ENCODE measurements around the gene ST3GAL6.

The ST3GAL6 gene

DNA sequence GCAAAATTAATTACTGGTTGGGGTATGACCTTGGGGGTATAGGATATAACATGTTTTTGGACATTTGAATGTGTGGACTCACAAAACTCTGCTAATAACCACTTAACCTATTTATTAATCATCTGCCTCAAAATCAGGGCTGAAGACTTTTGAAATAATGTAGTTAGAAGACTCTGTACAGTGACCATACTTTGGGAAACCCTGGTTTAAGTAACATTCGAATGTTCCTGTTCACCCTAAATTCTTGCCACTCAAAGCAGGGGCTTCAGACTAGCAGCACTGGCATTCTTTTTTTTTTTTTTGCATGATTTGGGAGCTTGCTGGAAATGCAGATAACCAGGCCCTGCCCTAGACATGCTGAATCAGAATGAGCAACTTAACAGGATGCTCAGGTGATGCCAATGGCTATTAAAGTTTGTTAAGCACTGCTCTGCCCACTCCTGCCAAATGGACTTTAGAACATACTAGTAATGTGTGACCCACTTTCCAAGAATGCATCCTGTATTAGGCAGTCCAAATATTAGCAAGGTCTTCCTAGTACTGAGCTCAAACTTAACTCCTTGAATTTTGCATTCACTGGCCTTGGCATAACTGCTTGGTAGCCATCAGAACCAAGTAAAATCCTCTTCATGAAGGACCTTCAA, 12.7 kb upstream of the ST3GAL6 start:
- no peak for DNase-seq
- CTCF ChIA-PET, result interaction anchor here (1.0 kb wide), 1 partner anchor 528 kb away, joined by 3 read pairs; no protein-coding TSS in a partner anchor
- Mint-ChIP-seq H3K9me3 (no peaks in the 10 kb centered on the region), H3K27me3 (peaks cover 5% of the 10 kb centered on the region), H3K36me3 (no peaks in the 10 kb centered on the region), H3K4me1 (no peaks in the 10 kb centered on the region), H3K4me3 (no peak overlapping the region), H3K27ac (no peak overlapping the region)

DNA sequence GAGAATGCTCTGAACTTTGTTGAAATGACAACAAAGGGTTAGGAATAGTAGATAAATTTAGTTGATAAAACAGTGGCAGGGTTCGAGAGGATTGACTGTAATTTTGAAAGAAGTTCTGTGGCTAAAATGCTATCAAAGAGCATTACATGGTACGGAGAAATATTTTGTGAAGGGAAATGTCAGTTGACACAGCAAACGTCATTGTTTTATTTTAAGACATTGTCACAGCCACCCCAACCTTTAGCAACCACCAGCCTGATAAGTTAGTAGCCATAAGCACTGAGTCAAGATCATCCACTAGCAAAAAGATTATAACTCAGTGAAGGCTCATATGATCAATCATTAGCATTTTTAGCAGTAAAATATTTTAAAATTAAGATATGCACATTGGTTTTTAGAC, 8.7 kb upstream of the ST3GAL6 start:
- no peak for DNase-seq
- Mint-ChIP-seq H3K4me3 (no peak overlapping the region), H3K27ac (no peak overlapping the region), H3K4me1 (no peaks in the 10 kb centered on the region), H3K36me3 (no peaks in the 10 kb centered on the region), H3K9me3 (no peaks in the 10 kb centered on the region), H3K27me3 (peaks cover 10% of the 10 kb centered on the region)
- CTCF ChIA-PET, result no interaction called here

DNA sequence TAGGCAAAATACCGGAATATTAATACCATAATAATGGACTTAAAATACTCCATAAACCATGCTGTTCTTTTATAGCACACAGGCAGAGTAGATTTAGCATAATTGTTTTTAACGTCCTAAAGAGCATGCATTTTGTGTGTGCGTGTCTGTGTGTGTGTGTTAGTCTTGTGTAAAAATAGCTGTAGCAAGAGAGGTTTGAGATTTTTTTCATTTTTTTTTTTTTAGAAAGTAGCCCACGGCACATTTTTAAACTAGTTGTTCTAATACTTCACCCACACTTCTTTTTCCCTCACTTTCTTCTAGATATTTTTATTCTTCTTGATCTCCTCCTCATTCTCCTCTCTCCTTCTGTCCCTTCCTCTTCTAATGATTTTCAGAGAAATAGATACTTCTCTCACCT, 7.5 kb upstream of the ST3GAL6 start:
- Mint-ChIP-seq H3K36me3 (no peaks in the 10 kb centered on the region), H3K4me1 (no peaks in the 10 kb centered on the region), H3K4me3 (no peak overlapping the region), H3K27me3 (peaks cover 10% of the 10 kb centered on the region), H3K27ac (no peak overlapping the region), H3K9me3 (no peaks in the 10 kb centered on the region)
- CTCF ChIA-PET, result no interaction called here
- DNase-seq, result no peak

DNA sequence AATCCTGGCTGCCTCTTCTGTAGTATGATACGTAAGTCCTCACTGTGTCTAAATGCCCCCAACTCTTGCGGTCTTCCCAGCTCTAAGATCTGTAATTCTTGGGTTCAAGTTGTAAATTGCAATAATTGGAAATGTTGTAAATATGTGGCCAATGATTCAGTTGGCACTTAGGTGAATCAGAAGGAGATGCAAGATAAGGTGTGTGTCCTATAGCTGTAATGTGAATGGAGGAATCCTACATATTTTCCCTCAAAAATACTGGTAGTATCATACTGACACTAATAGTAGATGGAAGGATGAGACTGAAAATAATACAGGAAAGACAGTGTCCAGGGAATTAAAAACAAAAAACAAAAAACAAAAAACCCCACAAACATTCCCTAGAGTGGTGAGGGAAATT, 3.5 kb upstream of the ST3GAL6 start:
- Mint-ChIP-seq H3K4me3 (no peak overlapping the region), H3K9me3 (no peaks in the 10 kb centered on the region), H3K27ac (no peak overlapping the region), H3K4me1 (peaks cover 2% of the 10 kb centered on the region), H3K27me3 (peaks cover 17% of the 10 kb centered on the region), H3K36me3 (no peaks in the 10 kb centered on the region)
- DNase-seq, result no peak
- CTCF ChIA-PET, result no interaction called here

DNA sequence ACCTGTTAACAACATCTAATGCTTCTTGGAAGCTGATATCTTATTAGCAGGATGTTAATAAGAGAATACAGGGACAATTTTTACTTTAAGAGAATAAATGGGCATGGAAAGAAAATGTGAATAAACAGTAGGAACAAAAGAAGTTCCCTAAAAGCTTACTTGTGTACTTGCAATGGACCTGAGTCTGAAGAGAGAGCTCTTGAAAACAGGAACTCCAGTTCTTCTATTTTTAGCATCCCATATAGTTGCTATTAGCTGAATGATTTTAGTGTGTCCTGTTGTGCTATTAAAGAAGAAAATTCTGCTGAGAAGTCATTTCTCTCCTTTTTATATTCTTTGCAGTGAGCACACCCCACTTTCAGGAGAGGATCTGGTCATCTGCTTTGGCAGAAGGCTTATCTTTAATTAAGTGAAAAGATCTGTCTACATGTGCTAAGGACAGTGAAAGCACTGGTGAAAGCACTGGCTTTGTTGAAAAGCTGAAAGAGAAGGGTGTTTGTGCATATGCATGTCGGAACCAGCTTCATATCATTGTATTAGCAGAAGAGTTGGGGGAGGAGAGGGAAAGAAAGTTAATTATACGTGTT, 1.4 kb upstream of the ST3GAL6 start:
- no peak overlapping the region for H3K4me3 Mint-ChIP-seq
- H3K9me3 Mint-ChIP-seq, result no peaks in the 10 kb centered on the region
- H3K27ac Mint-ChIP-seq, result no peak overlapping the region
- peaks cover 2% of the 10 kb centered on the region for H3K4me1 Mint-ChIP-seq
- no peak for DNase-seq
- CTCF ChIA-PET, result interaction anchor here (0.6 kb wide), 2 partner anchors 160 to 405 kb away, joined by 3 read pairs; no protein-coding TSS in a partner anchor
- peaks cover 15% of the 10 kb centered on the region for H3K27me3 Mint-ChIP-seq
- H3K36me3 Mint-ChIP-seq, result no peaks in the 10 kb centered on the region

DNA sequence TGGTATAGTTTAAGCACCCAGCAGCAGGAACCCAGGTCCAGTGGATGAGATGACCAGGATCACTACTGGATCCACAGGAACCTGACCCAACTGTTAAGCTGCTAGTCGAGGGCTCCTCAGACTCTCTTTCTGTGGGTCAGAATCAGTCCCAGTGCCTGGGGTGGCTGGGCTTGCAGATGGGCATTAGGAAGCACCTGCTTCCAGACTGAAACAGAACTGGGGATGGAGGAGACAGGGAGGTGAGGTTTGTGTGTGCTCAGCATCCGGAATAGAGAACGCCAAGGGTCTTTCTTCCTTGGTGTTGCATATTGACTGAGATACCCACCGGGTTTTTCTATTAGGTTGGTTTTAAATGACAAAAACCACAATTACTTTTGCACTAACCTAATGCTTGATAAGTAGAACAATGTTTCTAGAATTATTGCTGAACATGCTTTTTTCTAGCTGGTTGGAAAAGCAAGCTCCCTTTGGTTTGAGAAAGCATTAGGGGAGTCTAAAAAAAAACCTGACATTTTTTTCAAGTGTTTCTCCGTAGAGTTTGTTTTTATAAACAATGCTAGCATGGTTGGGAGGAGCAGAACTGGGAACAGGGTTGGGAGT, 779 bp downstream of the ST3GAL6 start:
- Mint-ChIP-seq H3K27me3 (peaks cover 15% of the 10 kb centered on the region), H3K4me3 (no peak overlapping the region)

GRCh38 chr3:98764472-98764884, 1.3 kb downstream of the ST3GAL6 start:
- Mint-ChIP-seq H3K4me3 (no peak overlapping the region), H3K27me3 (peaks cover 21% of the 10 kb centered on the region), H3K4me1 (peaks cover 2% of the 10 kb centered on the region), H3K36me3 (no peaks in the 10 kb centered on the region), H3K27ac (no peak overlapping the region), H3K9me3 (no peaks in the 10 kb centered on the region)
- CTCF ChIA-PET, result interaction anchor here (0.5 kb wide), 1 partner anchor 67 kb away, joined by 3 read pairs; no protein-coding TSS in a partner anchor
- DNase-seq, result no peak

More for the DNA sequence above, 779 bp downstream of the ST3GAL6 start:
- H3K4me1 Mint-ChIP-seq, result peaks cover 2% of the 10 kb centered on the region
- no peaks in the 10 kb centered on the region for H3K9me3 Mint-ChIP-seq
- no peak for DNase-seq
- no peaks in the 10 kb centered on the region for H3K36me3 Mint-ChIP-seq
- no peak overlapping the region for H3K27ac Mint-ChIP-seq
- CTCF ChIA-PET, result interaction anchor here (0.5 kb wide), 1 partner anchor 67 kb away, joined by 3 read pairs; no protein-coding TSS in a partner anchor

GRCh38 chr3:98765721-98766120, 2.6 kb downstream of the ST3GAL6 start:
- Mint-ChIP-seq H3K36me3 (no peaks in the 10 kb centered on the region), H3K4me1 (peaks cover 9% of the 10 kb centered on the region), H3K27ac (no peak overlapping the region), H3K4me3 (no peak overlapping the region), H3K27me3 (peaks cover 26% of the 10 kb centered on the region), H3K9me3 (no peaks in the 10 kb centered on the region)
- DNase-seq, result no peak
- CTCF ChIA-PET, result no interaction called here

DNA sequence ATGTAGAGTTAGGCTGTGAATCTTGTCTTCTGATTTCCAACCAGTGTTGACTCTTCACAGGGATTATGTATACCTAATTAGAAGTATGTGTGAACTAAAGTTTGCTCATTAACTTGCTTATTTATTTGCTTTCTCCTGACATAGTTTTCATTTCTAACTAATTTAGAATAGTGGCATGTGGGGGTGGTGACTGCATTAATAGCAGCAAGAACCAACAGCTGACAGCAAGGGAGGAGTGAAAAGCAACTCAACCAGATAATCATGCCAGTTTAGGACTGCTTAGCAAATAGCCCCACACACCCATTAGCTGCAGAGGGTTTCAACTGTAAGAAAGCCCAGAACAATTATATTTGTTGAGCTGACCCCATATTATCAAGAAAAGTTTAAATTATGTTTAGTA, 3.8 kb downstream of the ST3GAL6 start:
- no peaks in the 10 kb centered on the region for H3K9me3 Mint-ChIP-seq
- H3K4me1 Mint-ChIP-seq, result peaks cover 8% of the 10 kb centered on the region
- DNase-seq, result no peak
- H3K4me3 Mint-ChIP-seq, result no peak overlapping the region
- peaks cover 28% of the 10 kb centered on the region for H3K27me3 Mint-ChIP-seq
- H3K36me3 Mint-ChIP-seq, result no peaks in the 10 kb centered on the region
- no peak overlapping the region for H3K27ac Mint-ChIP-seq
- CTCF ChIA-PET, result no interaction called here

DNA sequence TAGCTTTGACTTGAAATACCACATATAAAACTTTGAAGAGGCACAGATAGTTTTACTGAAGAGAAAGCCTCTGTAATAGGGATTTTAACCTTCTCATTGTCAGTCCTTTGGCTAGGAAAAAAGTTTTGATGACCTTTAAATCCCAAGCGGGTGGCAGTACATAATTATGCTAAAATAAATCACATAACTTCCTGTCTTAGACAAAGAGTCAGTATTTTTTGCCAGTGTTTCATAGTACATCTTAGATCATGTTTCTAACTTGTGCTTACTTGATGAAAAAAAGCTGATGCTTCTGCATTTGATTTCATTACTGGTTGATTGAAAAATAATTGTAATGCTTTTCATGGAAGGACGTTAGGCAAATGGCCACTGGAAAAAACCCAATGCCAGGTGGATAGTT, 5.8 kb downstream of the ST3GAL6 start:
- Mint-ChIP-seq H3K4me1 (peaks cover 8% of the 10 kb centered on the region), H3K36me3 (no peaks in the 10 kb centered on the region), H3K4me3 (no peak overlapping the region), H3K27ac (no peak overlapping the region), H3K27me3 (peaks cover 19% of the 10 kb centered on the region), H3K9me3 (no peaks in the 10 kb centered on the region)
- no peak for DNase-seq
- CTCF ChIA-PET, result no interaction called here

GRCh38 chr3:98769448-98769847, 6.3 kb downstream of the ST3GAL6 start:
- no peaks in the 10 kb centered on the region for H3K36me3 Mint-ChIP-seq
- H3K27ac Mint-ChIP-seq, result no peak overlapping the region
- DNase-seq, result no peak
- peaks cover 8% of the 10 kb centered on the region for H3K4me1 Mint-ChIP-seq
- H3K27me3 Mint-ChIP-seq, result peaks cover 16% of the 10 kb centered on the region
- H3K4me3 Mint-ChIP-seq, result no peak overlapping the region
- H3K9me3 Mint-ChIP-seq, result no peaks in the 10 kb centered on the region
- CTCF ChIA-PET, result no interaction called here

- H3K27me3 Mint-ChIP-seq, result peaks cover 17% of the 10 kb centered on the region
- H3K9me3 Mint-ChIP-seq, result no peaks in the 10 kb centered on the region
- no peak overlapping the region for H3K27ac Mint-ChIP-seq
- peak; percentile 40 for DNase-seq
- H3K4me3 Mint-ChIP-seq, result no peak overlapping the region
- peaks cover 8% of the 10 kb centered on the region for H3K4me1 Mint-ChIP-seq
- CTCF ChIA-PET, result no interaction called here
- no peaks in the 10 kb centered on the region for H3K36me3 Mint-ChIP-seq
Measured at GRCh38 chr3:98770261-98771039, 7.3 kb downstream of the ST3GAL6 start.

GRCh38 chr3:98772022-98772421, 8.9 kb downstream of the ST3GAL6 start:
- no peaks in the 10 kb centered on the region for H3K36me3 Mint-ChIP-seq
- DNase-seq, result no peak
- no peak overlapping the region for H3K27ac Mint-ChIP-seq
- peaks cover 24% of the 10 kb centered on the region for H3K27me3 Mint-ChIP-seq
- CTCF ChIA-PET, result no interaction called here
- no peak overlapping the region for H3K4me3 Mint-ChIP-seq
- H3K4me1 Mint-ChIP-seq, result peaks cover 8% of the 10 kb centered on the region
- H3K9me3 Mint-ChIP-seq, result no peaks in the 10 kb centered on the region

- Mint-ChIP-seq H3K4me1 (peaks cover 2% of the 10 kb centered on the region), H3K27ac (no peak overlapping the region), H3K27me3 (peaks cover 20% of the 10 kb centered on the region), H3K9me3 (no peaks in the 10 kb centered on the region), H3K36me3 (no peaks in the 10 kb centered on the region), H3K4me3 (no peak overlapping the region)
- DNase-seq, result no peak
- CTCF ChIA-PET, result no interaction called here
Measured at GRCh38 chr3:98775459-98776139, 12.5 kb downstream of the ST3GAL6 start.
